Esophagus squamous epithelium (tissue), 5 donors: ENCODE measurements around the gene CITED4. TPM values are rescaled to one million over a fixed set of nuclear protein-coding genes. Genes with fewer than 3 reads are reported as not detected.

Source experiments
- DNase-seq: peaks from one replicate; lab custom pipeline; 2025; lab: John Stamatoyannopoulos, UW
- H3K27ac ChIP-seq, 4 donors: fragments of 200-600 bp; sonication (generic); one replicate each; pipeline ENCODE4 v1.5.1; 2016 to 2019; ENCODE audit warnings: mild to moderate bottlenecking in 1 of 4
- H3K27me3 ChIP-seq, 4 donors: fragments of 200-600 bp; sonication (generic); 1 replicate in 3 of 4; 2 replicates in 1 of 4; pipeline versions ENCODE4 v1.5.1 to v1.6.0; 2017 to 2021; ENCODE audit warnings: antibody characterized with exemption in 1 of 4
- H3K36me3 ChIP-seq, 3 donors: fragments of 200-600 bp; sonication (generic); one replicate each; pipeline ENCODE4 v1.5.1; 2016 to 2019
- H3K4me1 ChIP-seq, 3 donors: fragments of 200-600 bp; sonication (generic); one replicate each; pipeline ENCODE4 v1.5.1; 2017 to 2019
- H3K4me3 ChIP-seq, 4 donors: fragments of 200-600 bp; sonication (generic); 1 replicate in 3 of 4; 2 replicates in 1 of 4; pipeline ENCODE4 v1.5.1; 2016 to 2019; ENCODE audit warnings: mild to moderate bottlenecking in 2 of 4, moderate library complexity in 1 of 4
- H3K9me3 ChIP-seq, 3 donors: fragments of 200-600 bp; sonication (generic); one replicate each; pipeline ENCODE4 v1.5.1; 2016 to 2019
- POLR2A ChIP-seq, 4 donors: fragments of 450-650 bp; IDR thresholded peaks; one replicate each; pipeline ENCODE4 v1.6.1; 2017; ENCODE audit warnings: antibody characterized with exemption in 4 of 4, mild to moderate bottlenecking in 4 of 4, moderate library complexity in 3 of 4
- WGBS, 2 donors: methylation state at CpG; one replicate each; pipeline ENCODE4 v1.1.5; 2018; 5-methylcytosine and 5-hydroxymethylcytosine counted together
- intact Hi-C: fragments of 100-400 bp; cut with DNase I; formaldehyde crosslinking; loops from one replicate; pipeline ENCODE4 v1.15.0; 2022
- total RNA-seq, 4 donors: library from RNA; depleted of rRNA; stranded (reverse); fragments of >200 nt; gene quantifications; one replicate each; pipeline ENCODE4 v1.1.0, GENCODE V29; 2016
- TF ChIP-seq, protein P1 (sequence below), 6 experiments: fragments of 450-650 bp in 4 of 6; fragments of 200-600 bp in 2 of 6; sonication (generic) in 2 of 6; IDR thresholded peaks; one replicate each; pipeline ENCODE4 v1.5.1; 2016 to 2019; ENCODE audit warnings: antibody characterized with exemption in 6 of 6, mild to moderate bottlenecking in 4 of 6, moderate library complexity in 4 of 6
- donor health status: DM: yes; HTN: yes; CAD: no.

The CITED4 gene
- total RNA-seq, 4 donors from 2014 or later, result 12.2 to 40.6 (median 22.1) TPM

DNA sequence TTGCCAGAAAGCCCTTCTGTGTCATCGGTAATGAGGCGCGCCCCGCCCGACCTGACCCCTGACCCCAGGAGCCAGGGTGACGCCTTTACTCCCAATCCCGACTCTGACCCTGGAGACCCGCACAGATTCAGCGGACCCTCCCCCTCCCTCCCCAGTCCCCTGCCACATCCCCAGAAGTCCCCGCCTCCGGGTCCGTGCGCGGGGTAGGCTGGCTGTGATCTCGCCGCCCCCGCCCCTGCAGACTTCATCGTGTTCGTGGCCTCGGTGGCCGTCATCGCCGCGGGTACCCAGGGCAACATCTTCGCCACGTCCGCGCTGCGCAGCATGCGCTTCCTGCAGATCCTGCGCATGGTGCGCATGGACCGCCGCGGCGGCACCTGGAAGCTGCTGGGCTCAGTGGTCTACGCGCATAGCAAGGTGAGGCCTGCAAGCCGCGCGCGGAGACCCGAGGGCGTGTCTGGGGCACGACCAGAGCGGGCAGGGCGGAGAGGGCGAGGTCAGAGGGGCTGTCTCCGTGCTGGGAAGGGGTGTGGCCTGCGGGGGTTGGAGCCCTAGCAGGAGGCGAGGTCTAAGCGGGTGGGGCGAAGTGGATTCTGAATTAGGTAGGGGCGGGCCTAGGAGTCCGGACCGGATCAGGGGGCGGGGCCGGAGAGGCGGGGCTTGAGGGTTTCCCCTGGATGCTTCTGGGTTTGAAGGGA lies 43.8 kb downstream of the CITED4 start:
- Histone ChIP-seq H3K4me3 (peak overlapping the region; percentile 28 to 62 (median 43)), H3K4me1 (peaks cover 6 to 26% (median 9%) of the 10 kb centered on the region in 3 donors), H3K27me3 (peaks cover 0 to 8% (median 0%) of the 10 kb centered on the region in 4 donors), H3K9me3 (no peaks in the 10 kb centered on the region), H3K36me3 (no peaks in the 10 kb centered on the region), H3K27ac (no peak overlapping the region)
- TF ChIP-seq POLR2A (IDR thresholded peaks at IDR 0.05), result no peak
- TF ChIP-seq, protein P1, sequence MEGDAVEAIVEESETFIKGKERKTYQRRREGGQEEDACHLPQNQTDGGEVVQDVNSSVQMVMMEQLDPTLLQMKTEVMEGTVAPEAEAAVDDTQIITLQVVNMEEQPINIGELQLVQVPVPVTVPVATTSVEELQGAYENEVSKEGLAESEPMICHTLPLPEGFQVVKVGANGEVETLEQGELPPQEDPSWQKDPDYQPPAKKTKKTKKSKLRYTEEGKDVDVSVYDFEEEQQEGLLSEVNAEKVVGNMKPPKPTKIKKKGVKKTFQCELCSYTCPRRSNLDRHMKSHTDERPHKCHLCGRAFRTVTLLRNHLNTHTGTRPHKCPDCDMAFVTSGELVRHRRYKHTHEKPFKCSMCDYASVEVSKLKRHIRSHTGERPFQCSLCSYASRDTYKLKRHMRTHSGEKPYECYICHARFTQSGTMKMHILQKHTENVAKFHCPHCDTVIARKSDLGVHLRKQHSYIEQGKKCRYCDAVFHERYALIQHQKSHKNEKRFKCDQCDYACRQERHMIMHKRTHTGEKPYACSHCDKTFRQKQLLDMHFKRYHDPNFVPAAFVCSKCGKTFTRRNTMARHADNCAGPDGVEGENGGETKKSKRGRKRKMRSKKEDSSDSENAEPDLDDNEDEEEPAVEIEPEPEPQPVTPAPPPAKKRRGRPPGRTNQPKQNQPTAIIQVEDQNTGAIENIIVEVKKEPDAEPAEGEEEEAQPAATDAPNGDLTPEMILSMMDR (IDR thresholded peaks at IDR 0.05), result no peak
- intact Hi-C loops, result no loop called here
- DNase-seq, result peak; percentile 36
- WGBS, 2 donors, result 14 to 43% methylated on average over 6 of the region's 59 CpGs

DNA sequence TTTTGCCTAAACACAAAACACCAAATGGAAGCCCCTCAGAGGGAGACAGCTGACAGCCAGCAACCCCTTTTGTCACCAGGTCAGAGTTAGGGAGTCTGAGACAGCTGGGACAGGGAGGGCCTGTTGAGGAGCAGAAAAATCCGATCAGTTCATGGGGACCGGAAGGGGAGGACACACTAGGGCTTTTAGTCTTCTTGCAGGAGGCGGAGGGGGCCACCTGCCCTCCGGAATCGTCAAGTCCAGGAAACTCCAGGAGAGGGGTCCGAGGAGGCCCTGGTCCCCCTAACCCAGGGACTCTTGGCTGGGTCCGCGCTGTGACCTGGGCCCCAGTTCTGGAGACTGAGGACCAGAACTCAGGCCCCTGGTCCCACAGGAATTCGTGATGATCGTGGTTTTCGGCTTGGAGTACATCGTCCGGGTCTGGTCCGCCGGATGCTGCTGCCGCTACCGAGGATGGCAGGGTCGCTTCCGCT lies 44.3 kb downstream of the CITED4 start:
- Histone ChIP-seq H3K4me3 (peak overlapping the region in 3 of 4 donors; percentile 40 to 62 (median 46)), H3K4me1 (peaks cover 6 to 26% (median 9%) of the 10 kb centered on the region in 3 donors), H3K9me3 (no peaks in the 10 kb centered on the region), H3K36me3 (no peaks in the 10 kb centered on the region), H3K27me3 (peaks cover 0 to 8% (median 0%) of the 10 kb centered on the region in 4 donors), H3K27ac (no peak overlapping the region)
- TF ChIP-seq POLR2A (IDR thresholded peaks at IDR 0.05), result no peak
- TF ChIP-seq, protein P1 (IDR thresholded peaks at IDR 0.05), result no peak
- no peak for DNase-seq
- WGBS, 2 donors, result 53 to 67% methylated on average over 9 to 15 of the region's 19 CpGs
- intact Hi-C loops, result no loop called here

DNA sequence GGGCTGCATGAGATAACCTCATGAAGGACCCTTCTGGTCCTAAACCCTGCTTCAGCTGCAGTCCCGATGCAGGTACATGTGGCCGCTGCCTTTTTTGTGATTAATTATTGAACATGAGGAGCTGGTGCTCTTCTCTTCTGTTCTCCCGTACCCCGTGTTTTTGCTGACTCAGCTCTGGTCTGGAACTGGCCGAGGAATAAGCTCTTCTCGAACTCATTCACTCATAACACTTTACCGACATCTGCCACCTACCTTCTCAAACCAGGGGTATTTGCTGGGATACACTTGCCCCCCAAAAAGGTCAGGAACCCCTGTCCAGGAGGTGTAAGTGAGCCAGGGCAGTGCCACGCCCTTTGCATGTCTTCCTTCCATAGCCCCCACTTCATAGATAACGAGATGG lies 46.7 kb downstream of the CITED4 start:
- Histone ChIP-seq H3K4me1 (peaks cover 6 to 21% (median 9%) of the 10 kb centered on the region in 3 donors), H3K9me3 (no peaks in the 10 kb centered on the region), H3K4me3 (no peak overlapping the region), H3K27ac (no peak overlapping the region), H3K27me3 (peaks cover 0 to 8% (median 0%) of the 10 kb centered on the region in 4 donors), H3K36me3 (no peaks in the 10 kb centered on the region)
- 66 to 82% methylated on average over 4 to 8 of the region's 9 CpGs for WGBS, 2 donors
- TF ChIP-seq, protein P1 (IDR thresholded peaks at IDR 0.05), result no peak
- no peak for TF ChIP-seq POLR2A (IDR thresholded peaks at IDR 0.05)
- intact Hi-C loops, result no loop called here
- no peak for DNase-seq

Other genes starting within 250 kb of the CITED4 start
- 1 to 10 TPM; 1.0 to 2.5 (median 1.5) TPM for gene RIMS3, start 196.7 kb downstream of the CITED4 start, total RNA-seq
- 10 to 100 TPM; 39.9 to 43.3 (median 41.8) TPM for gene NFYC, start 170.7 kb downstream of the CITED4 start, total RNA-seq
- gene KCNQ4, start 78.6 kb downstream of the CITED4 start, total RNA-seq, result 1 to 10 TPM in 1 of 4 donors, under 1 TPM in 3; 0.50 to 2.1 (median 0.81) TPM
- 10 to 100 TPM; 14.6 to 42.8 (median 23.7) TPM for gene CTPS1, start 117.3 kb upstream of the CITED4 start, total RNA-seq
- gene SLFNL1, start 159.4 kb upstream of the CITED4 start, total RNA-seq, result under 1 TPM in 2 of 4 donors, not detected in 2; 0.49 to 0.76 TPM